ENCODE data around the gene MAP4K3. TPM values are rescaled to one million over a fixed set of nuclear protein-coding genes. Genes with fewer than 3 reads are reported as not detected.

The MAP4K3 gene
- total RNA-seq, 1 donor from 2014 or later: 38.5 TPM

DNA sequence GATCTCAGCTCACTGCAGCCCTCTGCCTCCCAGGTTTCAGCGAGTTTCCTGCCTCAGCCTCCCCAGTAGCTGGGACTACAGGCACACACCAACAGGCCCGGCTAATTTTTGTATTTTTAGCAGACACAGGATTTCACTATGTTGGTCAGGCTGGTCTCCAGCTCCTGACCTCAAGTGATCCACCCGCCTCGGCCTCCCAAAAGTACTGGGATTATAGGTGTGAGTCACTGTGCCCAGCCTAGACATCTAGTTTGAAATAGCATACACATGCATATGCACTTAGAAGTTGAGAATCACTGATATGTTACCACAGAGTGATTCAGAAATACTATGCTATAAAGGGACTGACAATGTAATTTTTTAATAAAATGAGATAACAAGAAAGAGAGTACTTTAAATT lies 123.5 kb downstream of the MAP4K3 start:
- TF ChIP-seq POLR2A (IDR thresholded peaks at IDR 0.05): no peak
- TF ChIP-seq POLR2AphosphoS5 (IDR thresholded peaks at IDR 0.05; ENCODE audit: insufficient read depth in 1 of 2, low read depth in 1 of 2): no peak
- TF ChIP-seq CTCF (IDR thresholded peaks at IDR 0.05): no peak
- H3K4me3 ChIP-seq: no peak overlapping the region
- H3K36me3 ChIP-seq: peaks cover 0 to 8% of the 10 kb centered on the region in 2 donors
- no peaks in the 10 kb centered on the region for H3K9me3 ChIP-seq
- no peaks in the 10 kb centered on the region for H3K4me1 ChIP-seq
- H3K27me3 ChIP-seq: no peaks in the 10 kb centered on the region
- intact Hi-C loops (cut with DNase I): no loop called here
- no peak for DNase-seq (ENCODE audit: extremely low spot score in 2 of 2)
- H3K27ac ChIP-seq: no peak overlapping the region

DNA sequence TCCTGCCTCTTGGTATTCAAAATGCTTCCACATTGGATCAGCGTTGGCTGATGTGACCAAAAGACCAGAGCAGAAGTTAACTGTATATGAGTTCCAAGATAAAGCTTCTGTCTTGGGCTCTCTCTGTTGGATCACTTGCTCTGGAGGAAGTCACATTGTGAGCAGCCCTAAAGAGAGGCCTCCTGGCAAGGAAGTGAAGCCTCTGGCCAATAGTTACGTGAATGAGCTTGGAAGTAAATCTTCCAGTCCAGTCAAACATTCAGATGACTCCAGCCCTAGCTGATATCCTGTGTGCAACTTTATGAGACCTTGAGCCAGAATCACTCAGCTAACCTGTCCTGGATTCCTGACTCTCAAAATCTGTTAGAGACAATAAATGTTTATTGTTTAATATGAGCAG lies 125.6 kb downstream of the MAP4K3 start:
- TF ChIP-seq POLR2A (IDR thresholded peaks at IDR 0.05): no peak
- Histone ChIP-seq H3K9me3 (no peaks in the 10 kb centered on the region), H3K4me3 (no peak overlapping the region), H3K27ac (no peak overlapping the region), H3K27me3 (no peaks in the 10 kb centered on the region), H3K36me3 (peaks cover 0 to 8% of the 10 kb centered on the region in 2 donors), H3K4me1 (no peaks in the 10 kb centered on the region)
- no peak for DNase-seq (ENCODE audit: extremely low spot score in 2 of 2)
- intact Hi-C loops (cut with DNase I): no loop called here

DNA sequence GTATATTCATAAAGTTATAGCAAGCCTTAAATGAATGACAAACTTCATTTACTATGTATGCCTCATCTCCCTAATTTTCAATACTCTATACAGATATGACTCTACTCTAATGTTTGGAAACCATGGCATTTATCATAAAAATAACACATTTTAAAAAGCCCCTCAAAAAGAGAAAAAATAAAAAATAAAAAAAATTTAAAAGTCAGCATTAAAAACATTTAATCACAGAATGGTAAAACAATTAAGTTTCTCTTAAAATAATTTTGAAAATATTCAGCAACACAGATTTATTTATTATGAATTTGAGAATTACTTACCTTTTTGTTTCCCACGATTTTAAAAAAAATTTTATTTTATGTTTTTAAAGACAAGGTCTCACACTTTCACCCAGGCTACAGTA lies 128.3 kb downstream of the MAP4K3 start:
- Histone ChIP-seq H3K27me3 (no peaks in the 10 kb centered on the region), H3K36me3 (peaks cover 0 to 8% of the 10 kb centered on the region in 2 donors), H3K4me1 (no peaks in the 10 kb centered on the region), H3K4me3 (no peak overlapping the region), H3K9me3 (no peaks in the 10 kb centered on the region), H3K27ac (no peak overlapping the region)
- no peak for DNase-seq (ENCODE audit: extremely low spot score in 2 of 2)
- intact Hi-C loops (cut with DNase I): no loop called here
- no peak for TF ChIP-seq CTCF (IDR thresholded peaks at IDR 0.05)
- TF ChIP-seq POLR2A (IDR thresholded peaks at IDR 0.05): no peak
- TF ChIP-seq POLR2AphosphoS5 (IDR thresholded peaks at IDR 0.05; ENCODE audit: insufficient read depth in 1 of 2, low read depth in 1 of 2): no peak

- intact Hi-C loops (cut with DNase I): no loop called here
These were observed 130.5 kb downstream of the MAP4K3 start for GRCh38 chr2:39306626-39307025.

DNA sequence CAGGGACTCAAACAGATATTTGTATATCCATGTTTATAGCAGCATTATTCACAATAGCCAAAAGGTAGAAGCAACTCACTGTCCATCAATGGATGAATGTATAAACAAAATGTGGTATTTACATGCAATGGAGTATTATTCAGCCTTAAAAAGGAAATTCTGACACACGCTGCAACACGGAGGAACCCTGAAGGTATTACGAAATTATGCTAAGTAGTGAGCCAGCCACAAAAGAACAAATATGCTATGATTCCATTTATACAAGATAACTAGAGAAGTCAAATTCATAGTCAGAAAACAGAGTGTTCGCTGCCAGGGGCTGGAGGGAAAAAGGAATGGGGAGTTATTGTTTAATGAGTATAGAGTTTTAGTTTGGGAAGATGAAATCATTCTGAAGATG lies 132.4 kb downstream of the MAP4K3 start:
- Histone ChIP-seq H3K4me1 (no peaks in the 10 kb centered on the region), H3K9me3 (no peaks in the 10 kb centered on the region), H3K4me3 (no peak overlapping the region), H3K36me3 (no peaks in the 10 kb centered on the region), H3K27ac (no peak overlapping the region), H3K27me3 (no peaks in the 10 kb centered on the region)
- TF ChIP-seq POLR2A (IDR thresholded peaks at IDR 0.05): no peak
- TF ChIP-seq CTCF (IDR thresholded peaks at IDR 0.05): no peak
- TF ChIP-seq POLR2AphosphoS5 (IDR thresholded peaks at IDR 0.05; ENCODE audit: insufficient read depth in 1 of 2, low read depth in 1 of 2): no peak
- DNase-seq (ENCODE audit: extremely low spot score in 2 of 2): no peak
- intact Hi-C loops (cut with DNase I): no loop called here

More at GRCh38 chr2:39306626-39307025, 130.5 kb downstream of the MAP4K3 start:
- peaks cover 0 to 8% of the 10 kb centered on the region in 2 donors for H3K36me3 ChIP-seq
- TF ChIP-seq CTCF (IDR thresholded peaks at IDR 0.05): no peak
- no peak for TF ChIP-seq POLR2A (IDR thresholded peaks at IDR 0.05)
- no peak for TF ChIP-seq POLR2AphosphoS5 (IDR thresholded peaks at IDR 0.05; ENCODE audit: insufficient read depth in 1 of 2, low read depth in 1 of 2)
- H3K4me1 ChIP-seq: no peaks in the 10 kb centered on the region
- DNase-seq (ENCODE audit: extremely low spot score in 2 of 2): no peak
- no peak overlapping the region for H3K4me3 ChIP-seq
- no peak overlapping the region for H3K27ac ChIP-seq
- no peaks in the 10 kb centered on the region for H3K9me3 ChIP-seq
- no peaks in the 10 kb centered on the region for H3K27me3 ChIP-seq

DNA sequence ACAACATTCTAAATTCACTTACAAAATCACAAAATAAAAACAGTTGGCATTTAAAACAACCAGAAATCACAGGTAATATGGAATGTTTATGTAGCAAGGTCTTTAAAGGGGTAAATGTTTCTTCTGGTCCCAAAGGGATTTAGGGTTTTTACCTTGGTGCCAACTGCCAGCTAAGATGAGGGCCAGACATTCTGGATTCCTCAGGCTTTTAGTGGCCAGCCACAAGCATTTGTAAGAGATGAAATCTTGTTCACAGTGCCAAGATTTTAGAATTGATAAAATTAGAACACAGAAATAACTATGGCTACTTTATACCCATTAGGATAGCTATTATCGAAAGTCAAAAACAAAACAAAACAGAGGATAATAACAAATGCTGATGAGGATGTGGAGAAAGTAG lies 132.9 kb downstream of the MAP4K3 start:
- no peak overlapping the region for H3K4me3 ChIP-seq
- no peaks in the 10 kb centered on the region for H3K27me3 ChIP-seq
- intact Hi-C loops (cut with DNase I): no loop called here
- no peaks in the 10 kb centered on the region for H3K4me1 ChIP-seq
- H3K36me3 ChIP-seq: no peaks in the 10 kb centered on the region
- no peak for DNase-seq (ENCODE audit: extremely low spot score in 2 of 2)
- no peak overlapping the region for H3K27ac ChIP-seq
- TF ChIP-seq POLR2A (IDR thresholded peaks at IDR 0.05) (no peak), POLR2AphosphoS5 (IDR thresholded peaks at IDR 0.05; ENCODE audit: insufficient read depth in 1 of 2, low read depth in 1 of 2) (no peak), CTCF (IDR thresholded peaks at IDR 0.05) (no peak)
- no peaks in the 10 kb centered on the region for H3K9me3 ChIP-seq

Measured in vagina (tissue), 2 donors.